K562 (cell line): Measurements from ENCODE around the gene SUPT3H. TPM values are rescaled to one million over a fixed set of nuclear protein-coding genes. Genes with fewer than 3 reads are reported as not detected.

Experiments
- BHLHE40 ChIP-seq: IDR thresholded peaks from 2 replicates; pipeline ENCODE4 v1.6.1; 2011; ENCODE audit warnings: low read length, improper control_type of control experiment
- CBX2 ChIP-seq: fragments of 200-600 bp; sonication (generic); IDR thresholded peaks from one replicate; pipeline ENCODE4 v1.6.1; 2012; ENCODE audit warnings: mild to moderate bottlenecking, low read length, inconsistent platforms; ENCODE audit not compliant: insufficient read depth, poor library complexity, severe bottlenecking
- E2F8 ChIP-seq: fragments of 450-650 bp; IDR thresholded peaks from 2 replicates; pipeline ENCODE4 v1.7.1; 2018; ENCODE audit warnings: mild to moderate bottlenecking, low read depth; ENCODE audit not compliant: partially characterized antibody
- MITF ChIP-seq: IDR thresholded peaks from 2 replicates; pipeline ENCODE4 v1.6.1; 2014; ENCODE audit warnings: antibody characterized with exemption
- OTX1 ChIP-seq: fragments of 450-650 bp; formaldehyde crosslinking; IDR thresholded peaks from 2 replicates; pipeline ENCODE4 v1.4.0; 2022; ENCODE audit warnings: mild to moderate bottlenecking
- POLR2G ChIP-seq: fragments of 200-400 bp; formaldehyde crosslinking; IDR thresholded peaks from 2 replicates; pipeline ENCODE4 v1.6.1; 2017; ENCODE audit warnings: low read depth, mild to moderate bottlenecking, antibody characterized with exemption, low read length, moderate library complexity
- RAD51 ChIP-seq: fragments of 450-650 bp; IDR thresholded peaks from 2 replicates; pipeline ENCODE4 v1.7.1; 2016; ENCODE audit warnings: low read depth, mild to moderate bottlenecking, borderline replicate concordance
- XRCC4 ChIP-seq: IDR thresholded peaks from one replicate; pipeline ENCODE4 v1.6.1; 2011; ENCODE audit not compliant: insufficient read depth, insufficient read length; ENCODE audit errors: extremely low read depth
- ZBTB40 ChIP-seq, 2 experiments: fragments of 450-650 bp in 1 of 2; sonication (generic) in 1 of 2; formaldehyde crosslinking in 1 of 2; IDR thresholded peaks; 2 replicates each; pipeline versions ENCODE4 v1.7.1 to v1.9.0; 2016 to 2022; ENCODE audit warnings: inconsistent platforms in 1 of 2, mild to moderate bottlenecking in 1 of 2, missing genetic modification reagents in 1 of 2
- ZFP30 ChIP-seq: fragments of 250-450 bp; sonication (Bioruptor Pico); IDR thresholded peaks from 2 replicates; pipeline ENCODE4 v1.8.0; 2022; ENCODE audit warnings: moderate library complexity, mild to moderate bottlenecking, inconsistent platforms, borderline replicate concordance
- ZNF589 ChIP-seq: fragments of 200-800 bp; sonication (Bioruptor generic); IDR thresholded peaks from 2 replicates; pipeline ENCODE4 v1.6.1; 2016; ENCODE audit warnings: low read depth, missing genetic modification characterization, missing compliant biosample characterization
- ZNF717 ChIP-seq: fragments of 250-450 bp; sonication (Bioruptor Pico); IDR thresholded peaks from 2 replicates; pipeline ENCODE4 v1.5.0; 2021
- polyA plus RNA-seq, 8 experiments: library from polyadenylated mRNA; depleted of rRNA in 4 of 8; stranded (reverse) in 5 of 8; unstranded in 3 of 8; fragments of >200 nt; fragmentation: Nextera tagmentation in 2 of 8; fragmentation: Illumina TruSeq in 1 of 8; extraction: Ambion mirVana in 2 of 8; extraction: Trizol in 1 of 8; gene quantifications; 2 replicates each; pipeline versions ENCODE4 v1.2.1 to v1.2.3, GENCODE V29; 2011 to 2014; ENCODE audit warnings: inconsistent platforms in 1 of 8, missing spikeins in 1 of 8
- total RNA-seq, 7 experiments: library from RNA; depleted of rRNA in 6 of 7; stranded (reverse); fragments of >200 nt in 6 of 7; fragmentation: Illumina TruSeq in 2 of 7; extraction: Trizol in 2 of 7; gene quantifications; 2 replicates each; pipeline versions ENCODE4 v1.2.1 to v1.2.3, GENCODE V29; 2011 to 2021; ENCODE audit warnings: low replicate concordance in 1 of 7

Gene SUPT3H
- total and polyA plus RNA-seq, 9 of the 15 experiments (the other 6 are each of a cell fraction or from before 2014, with no cell fraction given): 7.2 to 16.3 (median 11.9) TPM

GRCh38 chr6:45049188-45049843 lies 328.4 kb downstream of the SUPT3H start (continued):
- TF ChIP-seq ZBTB40 (IDR thresholded peaks at IDR 0.05) (no peak), ZBTB40 (CRISPR knock-in tag; IDR thresholded peaks at IDR 0.05) (no peak), ZFP30 (CRISPR knock-in tag) (no peak), MITF (peak; percentile 87), ZNF717 (no peak), E2F8 (no peak), RAD51 (no peak), OTX1 (no peak), BHLHE40 (peak; percentile 47; the same call in 1 of the 2 replicates), POLR2G (no peak), ZNF589 (CRISPR knock-in tag) (0 out of 2 replicates have a peak, but pooled peaks have one; percentile 23), CBX2 (no peak), XRCC4 (no peak)
